ENCODE data around the gene SOX30.
A peak's percentile ranks its signal among the peaks of the same experiment; 100 is the strongest.

SOX30 gene

DNA sequence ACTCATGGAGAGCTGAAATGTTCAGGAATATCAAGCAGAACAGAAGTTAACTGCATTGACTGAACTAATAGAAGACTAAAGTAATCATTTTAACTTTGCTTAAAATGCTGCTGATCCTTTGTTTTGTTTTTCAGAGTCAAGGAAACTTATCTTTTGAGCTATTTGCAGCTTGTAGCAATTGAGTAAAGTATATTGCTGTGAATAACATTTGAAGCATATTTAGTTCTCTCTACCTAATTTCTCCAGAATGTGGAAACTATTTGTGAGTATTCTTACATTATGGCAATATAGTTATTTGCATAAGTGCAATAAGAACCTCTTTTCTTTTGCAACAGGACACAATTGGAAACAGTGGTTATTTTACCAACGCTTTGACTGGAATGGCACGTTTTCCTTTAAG, 5.3 kb upstream of the SOX30 start:
- TF ChIP-seq, protein P1, sequence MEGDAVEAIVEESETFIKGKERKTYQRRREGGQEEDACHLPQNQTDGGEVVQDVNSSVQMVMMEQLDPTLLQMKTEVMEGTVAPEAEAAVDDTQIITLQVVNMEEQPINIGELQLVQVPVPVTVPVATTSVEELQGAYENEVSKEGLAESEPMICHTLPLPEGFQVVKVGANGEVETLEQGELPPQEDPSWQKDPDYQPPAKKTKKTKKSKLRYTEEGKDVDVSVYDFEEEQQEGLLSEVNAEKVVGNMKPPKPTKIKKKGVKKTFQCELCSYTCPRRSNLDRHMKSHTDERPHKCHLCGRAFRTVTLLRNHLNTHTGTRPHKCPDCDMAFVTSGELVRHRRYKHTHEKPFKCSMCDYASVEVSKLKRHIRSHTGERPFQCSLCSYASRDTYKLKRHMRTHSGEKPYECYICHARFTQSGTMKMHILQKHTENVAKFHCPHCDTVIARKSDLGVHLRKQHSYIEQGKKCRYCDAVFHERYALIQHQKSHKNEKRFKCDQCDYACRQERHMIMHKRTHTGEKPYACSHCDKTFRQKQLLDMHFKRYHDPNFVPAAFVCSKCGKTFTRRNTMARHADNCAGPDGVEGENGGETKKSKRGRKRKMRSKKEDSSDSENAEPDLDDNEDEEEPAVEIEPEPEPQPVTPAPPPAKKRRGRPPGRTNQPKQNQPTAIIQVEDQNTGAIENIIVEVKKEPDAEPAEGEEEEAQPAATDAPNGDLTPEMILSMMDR (IDR thresholded peaks at IDR 0.05): no peak
- Histone ChIP-seq H3K27ac (no peak overlapping the region), H3K4me3 (no peak overlapping the region)
- DNase-seq (ENCODE audit: low spot score): no peak

DNA sequence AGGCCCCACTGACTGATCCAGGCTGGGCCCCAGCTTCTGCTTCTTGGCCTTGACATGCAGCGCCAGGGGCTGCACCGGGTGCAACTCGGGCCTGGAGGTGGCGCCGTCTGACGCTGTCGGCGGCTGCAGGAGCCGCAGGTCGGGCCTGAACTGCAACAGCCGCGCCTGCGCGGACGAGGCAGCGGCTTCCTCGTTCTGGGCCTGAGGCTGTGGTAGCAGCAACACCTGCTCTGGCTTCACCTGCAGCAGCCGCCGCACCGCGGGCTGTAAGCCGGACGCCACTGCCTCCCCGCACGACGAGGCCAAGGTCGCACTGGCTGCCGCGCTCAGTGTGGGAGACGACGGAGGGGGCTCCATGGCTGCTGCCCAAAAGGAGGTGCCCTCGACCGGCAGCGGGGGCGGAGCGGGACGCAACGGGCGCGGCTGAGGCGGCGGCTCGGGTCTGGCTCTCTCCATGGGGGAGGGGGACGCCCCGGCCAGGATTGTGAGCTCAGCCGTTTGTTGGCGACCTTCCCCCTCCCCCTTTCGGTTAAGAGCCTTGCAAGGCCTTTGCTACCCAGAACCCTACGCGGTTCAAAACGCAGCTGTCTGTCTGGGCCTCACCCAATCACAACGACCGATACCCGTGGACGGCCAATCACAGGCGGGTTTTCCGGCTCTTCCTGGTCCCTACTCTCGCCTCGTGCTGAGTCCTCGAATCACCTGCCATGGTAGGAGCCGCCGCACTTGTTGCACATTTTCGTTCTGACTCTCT, 438 bp downstream of the SOX30 start:
- no peak for DNase-seq (ENCODE audit: low spot score)
- H3K27ac ChIP-seq: no peak overlapping the region
- TF ChIP-seq, protein P1 (IDR thresholded peaks at IDR 0.05): no peak
- H3K4me3 ChIP-seq: peak overlapping the region; percentile 74

DNA sequence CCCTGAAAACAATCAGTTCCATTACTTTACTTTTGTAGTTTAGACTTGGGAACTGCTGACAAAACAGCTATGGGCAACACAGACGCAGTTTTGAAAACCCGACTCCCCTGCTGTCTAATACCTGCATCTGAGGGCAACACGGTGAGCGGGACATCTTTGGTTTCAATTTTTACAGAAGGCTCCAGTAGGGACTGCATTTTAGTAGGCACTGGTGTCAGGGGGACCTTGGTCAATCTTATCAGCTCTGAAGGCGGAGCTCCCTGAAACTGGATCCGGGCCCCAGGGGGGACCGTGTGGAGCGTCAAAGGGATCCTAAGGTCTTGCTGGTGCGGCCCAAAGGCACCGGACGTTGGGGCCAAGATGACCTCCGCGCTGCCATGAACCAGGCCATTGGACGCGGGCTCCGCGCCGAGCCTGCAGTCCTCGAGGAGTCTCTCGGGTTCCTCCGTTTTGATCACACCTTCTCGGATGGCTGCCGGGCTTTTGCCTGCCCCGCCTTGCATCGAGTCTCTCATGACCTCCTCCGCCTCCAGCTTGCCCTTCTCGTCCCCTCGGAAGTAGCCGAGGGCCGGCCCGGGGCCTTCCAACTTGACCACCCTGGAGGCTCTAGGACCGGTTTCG, 1.1 kb downstream of the SOX30 start:
- H3K27ac ChIP-seq: no peak overlapping the region
- DNase-seq (ENCODE audit: low spot score): no peak
- TF ChIP-seq, protein P1 (IDR thresholded peaks at IDR 0.05): no peak
- peak overlapping the region; percentile 74 for H3K4me3 ChIP-seq

DNA sequence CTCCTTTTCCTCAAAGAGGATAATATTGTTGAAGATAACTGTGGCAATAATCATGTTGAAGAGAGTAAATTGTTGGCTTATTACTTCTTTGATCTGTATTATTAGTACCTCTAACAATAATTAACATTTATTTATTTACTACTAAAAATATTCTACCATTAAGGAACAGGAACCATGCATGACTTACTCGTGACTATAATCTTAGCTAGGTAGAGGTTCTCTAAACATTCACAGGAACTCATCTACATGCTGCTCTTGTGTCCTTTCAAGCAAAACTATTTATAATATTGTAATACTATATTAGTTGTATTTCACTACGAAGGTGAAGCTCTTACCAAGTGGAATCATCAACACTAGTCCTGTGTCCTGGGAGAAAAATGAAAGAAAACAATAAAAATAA, 3.1 kb downstream of the SOX30 start:
- Histone ChIP-seq H3K27ac (no peak overlapping the region), H3K4me3 (no peak overlapping the region)
- DNase-seq (ENCODE audit: low spot score): no peak
- TF ChIP-seq, protein P1 (IDR thresholded peaks at IDR 0.05): no peak

DNA sequence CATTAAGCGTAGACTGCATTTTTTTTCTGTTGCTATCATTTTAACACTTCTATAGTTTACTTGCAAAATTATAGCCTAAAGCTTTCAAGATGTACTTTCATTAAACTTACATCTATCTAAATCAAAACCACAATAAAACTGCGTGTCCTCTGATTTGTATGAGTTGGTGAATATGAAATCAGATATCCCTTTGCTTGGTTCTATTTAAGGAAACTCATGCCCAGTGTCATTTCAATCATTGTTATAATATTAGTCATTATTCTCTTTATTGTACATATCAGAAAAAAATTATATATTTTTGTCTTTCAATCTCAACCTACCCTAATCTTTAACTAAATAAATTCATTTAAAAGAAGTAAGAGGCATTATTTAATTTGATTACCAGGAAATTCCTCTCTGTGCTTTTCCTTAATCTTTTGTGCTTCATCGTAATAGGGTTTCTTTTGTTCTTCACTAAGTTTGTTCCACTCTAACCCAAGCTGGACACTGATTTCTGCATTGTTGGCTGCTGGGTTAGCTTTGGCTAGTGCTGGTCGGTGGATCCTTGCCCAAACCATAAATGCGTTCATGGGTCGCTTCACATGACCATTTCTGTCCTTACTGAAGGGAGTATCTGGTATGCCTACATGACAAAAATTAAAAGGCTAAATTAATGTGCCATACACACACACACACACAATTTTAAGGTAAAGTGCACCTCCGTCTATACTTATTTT, 3.8 kb downstream of the SOX30 start:
- Histone ChIP-seq H3K4me3 (no peak overlapping the region), H3K27ac (no peak overlapping the region)
- DNase-seq (ENCODE audit: low spot score): no peak
- TF ChIP-seq, protein P1 (IDR thresholded peaks at IDR 0.05): no peak

DNA sequence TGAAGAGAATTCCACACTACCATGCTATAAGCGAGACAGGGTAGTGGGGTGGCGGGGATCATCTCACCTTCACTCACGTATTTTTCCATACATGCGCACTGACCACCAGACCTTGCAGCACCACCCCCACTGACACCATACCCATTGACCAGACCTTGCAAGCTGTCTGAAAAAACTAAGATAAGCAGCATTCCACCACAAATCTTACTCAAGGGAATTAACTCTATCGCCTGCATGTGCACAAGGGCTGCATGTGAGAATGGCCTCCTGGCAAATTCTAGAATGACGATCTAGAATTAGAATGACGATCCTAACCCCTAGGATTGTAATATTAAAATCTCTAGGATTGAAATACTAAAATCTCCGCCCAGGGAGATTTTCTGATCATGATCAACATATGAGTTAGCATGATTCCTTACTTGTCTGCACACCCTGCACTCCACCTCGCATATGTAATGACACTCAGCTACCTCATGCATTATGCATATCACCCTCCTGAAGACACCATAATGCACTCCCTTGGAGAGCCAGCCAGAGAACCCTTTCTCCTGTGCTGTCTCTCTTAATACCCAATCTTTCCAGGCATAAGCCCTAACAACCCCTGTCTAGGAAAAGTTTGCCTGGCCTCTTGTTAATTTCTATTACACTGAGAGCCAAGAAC, 11.7 kb downstream of the SOX30 start:
- DNase-seq (ENCODE audit: low spot score): no peak
- TF ChIP-seq, protein P1 (IDR thresholded peaks at IDR 0.05): no peak
- Histone ChIP-seq H3K27ac (no peak overlapping the region), H3K4me3 (no peak overlapping the region)
